CD8-positive, alpha-beta memory T cell (primary cell): ENCODE measurements around the gene SEMA3G. TPM values are rescaled to one million over a fixed set of nuclear protein-coding genes. Genes with fewer than 3 reads are reported as not detected.

Source experiments
- CTCF ChIA-PET: fragments of 350-600 bp; sonication (Branson Sonifier 250); formaldehyde crosslinking; loops from one replicate; lab custom pipeline; 2021; ENCODE audit warnings: antibody characterized with exemption; lab: Charles Lee
- POLR2A ChIA-PET: fragments of 350-600 bp; sonication (Branson Sonifier 250); formaldehyde crosslinking; loops from one replicate; lab custom pipeline; 2021; ENCODE audit warnings: antibody characterized with exemption; lab: Charles Lee
- DNase-seq, 5 donors: peaks; one replicate each; pipeline versions ENCODE4 v3.0.0 to v3.0.0-alpha.2; 2020 to 2022; ENCODE audit warnings: mixed read lengths in 1 of 5
- H3K27ac ChIP-seq: one replicate; pipeline ENCODE4 v1.7.0; 2013; ENCODE audit warnings: low read depth, mild to moderate bottlenecking, low read length, moderate library complexity
- H3K27me3 ChIP-seq: 2 replicates; pipeline ENCODE4 v1.7.0; 2013; ENCODE audit warnings: low read length, mild to moderate bottlenecking; ENCODE audit not compliant: insufficient read depth, poor library complexity, severe bottlenecking
- H3K36me3 ChIP-seq: 2 replicates; pipeline ENCODE4 v1.7.0; 2013; ENCODE audit warnings: mild to moderate bottlenecking, low read length, moderate library complexity; ENCODE audit not compliant: insufficient read depth
- H3K4me1 ChIP-seq: 2 replicates; pipeline ENCODE4 v1.7.0; 2013; ENCODE audit warnings: mild to moderate bottlenecking, low read length, moderate library complexity; ENCODE audit not compliant: insufficient read depth
- H3K4me3 ChIP-seq: 2 replicates; pipeline ENCODE4 v1.7.0; 2013; ENCODE audit warnings: mild to moderate bottlenecking, low read length
- H3K9me3 ChIP-seq: 2 replicates; pipeline ENCODE4 v1.7.0; 2013; ENCODE audit warnings: mild to moderate bottlenecking, low read length
- H3K27ac Mint-ChIP-seq, 8 donors: one replicate each; pipeline ENCODE4 v1.8.0; 2020 to 2021; ENCODE audit warnings: mixed read lengths in 8 of 8, mild to moderate bottlenecking in 6 of 8, inconsistent platforms in 3 of 8, moderate library complexity in 3 of 8
- H3K27me3 Mint-ChIP-seq, 2 donors: one replicate each; pipeline ENCODE4 v1.8.0; 2020 to 2021; ENCODE audit warnings: mixed read lengths in 2 of 2, mild to moderate bottlenecking in 1 of 2, moderate library complexity in 1 of 2
- H3K36me3 Mint-ChIP-seq, 3 donors: one replicate each; pipeline ENCODE4 v1.8.0; 2020 to 2021; ENCODE audit warnings: mixed read lengths in 3 of 3, inconsistent platforms in 1 of 3, mild to moderate bottlenecking in 1 of 3
- H3K4me1 Mint-ChIP-seq, 3 donors: one replicate each; pipeline ENCODE4 v1.8.0; 2020 to 2021; ENCODE audit warnings: mixed read lengths in 3 of 3, inconsistent platforms in 1 of 3, mild to moderate bottlenecking in 1 of 3
- H3K4me3 Mint-ChIP-seq, 7 donors: one replicate each; pipeline ENCODE4 v1.8.0; 2020 to 2021; ENCODE audit warnings: mixed read lengths in 7 of 7, mild to moderate bottlenecking in 6 of 7, moderate library complexity in 4 of 7, inconsistent platforms in 2 of 7
- H3K9me3 Mint-ChIP-seq, 5 donors: one replicate each; pipeline ENCODE4 v1.8.0; 2020 to 2022; ENCODE audit warnings: mixed read lengths in 5 of 5, mild to moderate bottlenecking in 3 of 5, moderate library complexity in 2 of 5, inconsistent platforms in 1 of 5
- polyA plus RNA-seq: library from polyadenylated mRNA; unstranded; fragments of 300-500 nt; fragmentation: Illumina TruSeq; gene quantifications from one replicate; pipeline ENCODE4 v1.2.3, GENCODE V29; 2021
- total RNA-seq, 2 experiments: library from RNA; stranded (reverse); gene quantifications; one replicate each; pipeline ENCODE4 v1.2.3, GENCODE V29; 2021

Gene SEMA3G
- total and polyA plus RNA-seq, 3 experiments from 2014 or later, result 0.13 to 0.16 TPM; not detected in 1

GRCh38 chr3:52480768-52481715, 36.1 kb upstream of the SEMA3G start:
- CTCF ChIA-PET, result no interaction called here

GRCh38 chr3:52479877-52480575, 35.1 kb upstream of the SEMA3G start:
- Mint-ChIP-seq H3K4me1 (no peaks in the 10 kb centered on the region), H3K27ac (peak overlapping the region in 2 of 8 donors; percentile 40 to 68), H3K4me3 (no peak overlapping the region), H3K9me3 (no peaks in the 10 kb centered on the region), H3K27me3 (no peaks in the 10 kb centered on the region), H3K36me3 (peaks cover 0 to 94% (median 12%) of the 10 kb centered on the region in 3 donors)
- H3K4me3 ChIP-seq, result no peak overlapping the region
- no peak for DNase-seq
- no peaks in the 10 kb centered on the region for H3K9me3 ChIP-seq
- H3K27ac ChIP-seq, result no peak overlapping the region
- H3K27me3 ChIP-seq, result no peaks in the 10 kb centered on the region
- ChIA-PET CTCF (no interaction called here), POLR2A (no interaction called here)
- peaks cover 47% of the 10 kb centered on the region for H3K36me3 ChIP-seq
- no peaks in the 10 kb centered on the region for H3K4me1 ChIP-seq

More at GRCh38 chr3:52480768-52481715, 36.1 kb upstream of the SEMA3G start:
- Histone ChIP-seq H3K36me3 (peaks cover 40% of the 10 kb centered on the region), H3K27me3 (no peaks in the 10 kb centered on the region), H3K27ac (no peak overlapping the region), H3K4me3 (no peak overlapping the region), H3K4me1 (no peaks in the 10 kb centered on the region), H3K9me3 (no peaks in the 10 kb centered on the region)
- Mint-ChIP-seq H3K4me3 (no peak overlapping the region), H3K27ac (peak overlapping the region in 3 of 8 donors; percentile 17 to 84 (median 17)), H3K4me1 (no peaks in the 10 kb centered on the region), H3K36me3 (peaks cover 0 to 94% (median 12%) of the 10 kb centered on the region in 3 donors), H3K9me3 (no peaks in the 10 kb centered on the region), H3K27me3 (no peaks in the 10 kb centered on the region)
- DNase-seq, result no peak
- POLR2A ChIA-PET, result no interaction called here

GRCh38 chr3:52479037-52479876, 34.4 kb upstream of the SEMA3G start:
- Mint-ChIP-seq H3K4me1 (no peaks in the 10 kb centered on the region), H3K4me3 (no peak overlapping the region), H3K27ac (peak overlapping the region in 2 of 8 donors; percentile 33 to 68), H3K27me3 (no peaks in the 10 kb centered on the region), H3K36me3 (peaks cover 0 to 95% (median 12%) of the 10 kb centered on the region in 3 donors), H3K9me3 (no peaks in the 10 kb centered on the region)
- no peak overlapping the region for H3K27ac ChIP-seq
- H3K36me3 ChIP-seq, result peaks cover 51% of the 10 kb centered on the region
- no peak overlapping the region for H3K4me3 ChIP-seq
- H3K4me1 ChIP-seq, result no peaks in the 10 kb centered on the region
- CTCF ChIA-PET, result no interaction called here
- no peaks in the 10 kb centered on the region for H3K27me3 ChIP-seq
- POLR2A ChIA-PET, result interaction anchor here (0.7 kb wide), 1 partner anchor 226 kb away, joined by 3 read pairs; no protein-coding TSS in a partner anchor
- no peaks in the 10 kb centered on the region for H3K9me3 ChIP-seq
- no peak for DNase-seq

GRCh38 chr3:52477796-52478095, 32.8 kb upstream of the SEMA3G start:
- no peak for DNase-seq
- Mint-ChIP-seq H3K9me3 (no peaks in the 10 kb centered on the region), H3K36me3 (peaks cover 0 to 95% (median 7%) of the 10 kb centered on the region in 3 donors), H3K4me3 (no peak overlapping the region), H3K4me1 (no peaks in the 10 kb centered on the region), H3K27me3 (no peaks in the 10 kb centered on the region), H3K27ac (no peak overlapping the region)
- H3K27ac ChIP-seq, result no peak overlapping the region
- no peaks in the 10 kb centered on the region for H3K27me3 ChIP-seq
- no peak overlapping the region for H3K4me3 ChIP-seq
- H3K36me3 ChIP-seq, result peaks cover 60% of the 10 kb centered on the region
- no peaks in the 10 kb centered on the region for H3K9me3 ChIP-seq
- ChIA-PET POLR2A (no interaction called here), CTCF (no interaction called here)
- H3K4me1 ChIP-seq, result no peaks in the 10 kb centered on the region

GRCh38 chr3:52477076-52477795, 32.3 kb upstream of the SEMA3G start:
- H3K4me3 Mint-ChIP-seq, result no peak overlapping the region
- Histone ChIP-seq H3K9me3 (no peaks in the 10 kb centered on the region), H3K27ac (no peak overlapping the region), H3K36me3 (peaks cover 61% of the 10 kb centered on the region), H3K27me3 (no peaks in the 10 kb centered on the region), H3K4me3 (no peak overlapping the region), H3K4me1 (no peaks in the 10 kb centered on the region)
- no peaks in the 10 kb centered on the region for H3K9me3 Mint-ChIP-seq
- POLR2A ChIA-PET, result no interaction called here
- CTCF ChIA-PET, result no interaction called here
- no peaks in the 10 kb centered on the region for H3K27me3 Mint-ChIP-seq
- no peak overlapping the region for H3K27ac Mint-ChIP-seq
- no peaks in the 10 kb centered on the region for H3K4me1 Mint-ChIP-seq
- peaks cover 0 to 96% (median 7%) of the 10 kb centered on the region in 3 donors for H3K36me3 Mint-ChIP-seq
- no peak for DNase-seq

GRCh38 chr3:52473026-52473425, 28.1 kb upstream of the SEMA3G start:
- no peak for DNase-seq
- Histone ChIP-seq H3K9me3 (no peaks in the 10 kb centered on the region), H3K4me1 (no peaks in the 10 kb centered on the region), H3K36me3 (peaks cover 55% of the 10 kb centered on the region), H3K4me3 (no peak overlapping the region), H3K27ac (no peak overlapping the region), H3K27me3 (no peaks in the 10 kb centered on the region)
- Mint-ChIP-seq H3K9me3 (no peaks in the 10 kb centered on the region), H3K4me1 (peaks cover 0 to 6% (median 2%) of the 10 kb centered on the region in 3 donors), H3K27me3 (no peaks in the 10 kb centered on the region), H3K4me3 (no peak overlapping the region), H3K36me3 (peaks cover 0 to 86% (median 2%) of the 10 kb centered on the region in 3 donors), H3K27ac (no peak overlapping the region)
- POLR2A ChIA-PET, result no interaction called here
- CTCF ChIA-PET, result interaction anchor here (0.6 kb wide), 1 partner anchor 81 kb away, joined by 3 read pairs; no protein-coding TSS in a partner anchor

- Histone ChIP-seq H3K4me3 (no peak overlapping the region), H3K4me1 (no peaks in the 10 kb centered on the region), H3K27me3 (no peaks in the 10 kb centered on the region), H3K9me3 (no peaks in the 10 kb centered on the region), H3K27ac (no peak overlapping the region), H3K36me3 (peaks cover 51% of the 10 kb centered on the region)
- CTCF ChIA-PET, result interaction anchor here (0.6 to 1.1 kb wide), 2 partner anchors 16 to 81 kb away, joined by 3 read pairs; no protein-coding TSS in a partner anchor
- no peak for DNase-seq
- Mint-ChIP-seq H3K27me3 (no peaks in the 10 kb centered on the region), H3K36me3 (peaks cover 0 to 84% (median 0%) of the 10 kb centered on the region in 3 donors), H3K4me1 (peaks cover 0 to 7% (median 2%) of the 10 kb centered on the region in 3 donors), H3K27ac (peak overlapping the region in 2 of 8 donors; percentile 33 to 47), H3K4me3 (no peak overlapping the region), H3K9me3 (no peaks in the 10 kb centered on the region)
- POLR2A ChIA-PET, result no interaction called here
Measured at GRCh38 chr3:52472239-52473000, 27.5 kb upstream of the SEMA3G start.
